T47D (cell line): ENCODE results near the gene ISCA2.

Experiments
- DNase-seq, 2 experiments: peaks; one replicate each; pipeline versions ENCODE4 v3.0.0 to v3.0.0-alpha.2; 2011 to 2012; ENCODE audit warnings: low read depth in 1 of 2, low spot score in 1 of 2
- JUND ChIP-seq: IDR thresholded peaks from 2 replicates; pipeline ENCODE4 v1.6.1; 2012; ENCODE audit warnings: low read depth
- in situ Hi-C: cut with HindIII; loops from 2 replicates; pipeline ENCODE4 v1.10.0; 2016; ENCODE audit warnings: low sequenced_read_pairs, low pct_unique_long_range_greater_than_20kb

The ISCA2 gene

DNA sequence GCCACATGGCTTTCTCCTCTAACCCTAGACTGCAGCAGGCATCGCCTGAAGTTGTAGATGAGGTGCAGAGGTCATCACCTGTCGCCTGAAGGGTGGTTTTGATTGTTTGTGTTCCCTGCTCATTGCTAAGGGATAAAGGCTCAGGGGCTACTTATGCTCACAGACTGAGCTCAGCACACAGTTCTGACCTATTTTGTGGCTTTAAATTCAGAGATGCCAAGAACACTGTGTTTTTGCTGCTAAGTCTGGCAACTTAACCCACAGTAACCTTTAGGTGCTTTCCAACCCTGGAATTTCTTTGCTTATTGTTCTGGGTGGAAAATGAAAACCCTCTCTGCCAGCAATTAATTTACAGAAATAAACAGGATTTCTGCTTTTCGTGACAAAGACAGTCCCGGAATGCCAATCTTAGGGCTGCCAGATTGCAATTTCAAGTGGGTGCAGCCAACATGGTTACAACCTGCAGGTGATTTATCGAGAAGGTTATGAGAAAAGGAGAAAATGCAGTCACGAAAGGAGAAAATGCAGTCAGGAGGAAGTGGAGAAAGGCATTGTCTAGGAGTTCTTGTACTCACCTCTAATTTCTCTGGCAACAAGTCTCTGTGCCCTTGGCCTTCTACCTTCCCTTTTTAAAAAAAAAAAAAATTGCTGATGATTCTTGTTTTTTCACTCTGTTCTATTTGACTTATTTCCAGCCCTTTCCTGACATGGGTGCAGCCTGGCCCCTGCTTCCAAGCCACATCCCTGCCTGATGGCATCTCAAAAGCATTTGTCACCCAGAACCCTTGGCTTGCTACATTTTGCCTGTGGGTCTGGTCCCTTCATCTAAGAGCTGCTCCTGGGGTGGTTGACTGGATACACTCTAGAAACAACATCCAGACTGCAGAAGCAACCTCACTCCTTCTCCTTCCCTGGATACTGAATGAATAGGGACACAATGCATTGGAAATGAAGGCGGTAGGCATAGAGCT, 23.7 kb upstream of the ISCA2 start:
- in situ Hi-C loops: no loop called here
- DNase-seq: no peak
- no peak for TF ChIP-seq JUND

DNA sequence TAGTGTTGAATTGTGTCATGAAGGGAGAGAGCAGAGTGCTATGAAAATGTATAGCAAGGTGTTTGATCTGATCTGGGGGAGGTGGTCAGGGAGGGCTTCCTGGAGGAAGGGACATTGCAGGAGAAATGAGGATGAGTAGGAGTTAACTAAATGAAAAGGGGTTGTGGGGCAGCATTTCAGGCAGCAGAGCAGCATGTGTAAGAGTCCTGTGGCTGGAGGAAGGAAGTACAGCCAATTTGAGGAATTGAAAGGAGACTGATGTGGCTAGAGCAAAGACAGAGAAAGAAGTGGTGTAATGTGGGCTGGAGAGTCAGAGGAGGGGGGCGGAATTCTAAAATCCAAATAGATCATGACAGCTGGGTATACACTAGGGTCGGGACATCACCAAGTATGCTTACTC, 21.0 kb upstream of the ISCA2 start:
- in situ Hi-C loops: no loop called here
- no peak for TF ChIP-seq JUND
- DNase-seq: no peak

GRCh38 chr14:74474376-74474775, 19.2 kb upstream of the ISCA2 start:
- no peak for TF ChIP-seq JUND
- DNase-seq: no peak
- in situ Hi-C loops: no loop called here

DNA sequence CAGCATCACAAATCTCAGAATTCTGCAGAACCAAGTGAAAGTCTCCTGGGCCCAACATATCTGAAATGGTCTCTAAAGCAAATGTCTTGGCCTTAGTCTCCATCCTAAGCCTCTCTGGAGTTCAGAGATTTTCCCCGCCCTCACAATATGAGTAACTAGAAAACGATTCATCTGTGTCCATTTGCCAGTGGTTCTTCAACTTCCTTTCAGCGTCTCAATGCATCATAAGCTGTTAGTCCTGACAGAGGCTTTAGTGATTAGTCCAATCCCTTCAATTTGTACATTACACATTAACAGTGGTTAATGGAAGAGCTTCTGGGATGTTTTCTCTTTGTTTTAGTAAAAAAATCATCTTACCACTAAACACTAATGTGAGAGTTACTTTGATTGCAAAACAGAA, 17.9 kb upstream of the ISCA2 start:
- in situ Hi-C loops: no loop called here
- TF ChIP-seq JUND: no peak
- DNase-seq: no peak

DNA sequence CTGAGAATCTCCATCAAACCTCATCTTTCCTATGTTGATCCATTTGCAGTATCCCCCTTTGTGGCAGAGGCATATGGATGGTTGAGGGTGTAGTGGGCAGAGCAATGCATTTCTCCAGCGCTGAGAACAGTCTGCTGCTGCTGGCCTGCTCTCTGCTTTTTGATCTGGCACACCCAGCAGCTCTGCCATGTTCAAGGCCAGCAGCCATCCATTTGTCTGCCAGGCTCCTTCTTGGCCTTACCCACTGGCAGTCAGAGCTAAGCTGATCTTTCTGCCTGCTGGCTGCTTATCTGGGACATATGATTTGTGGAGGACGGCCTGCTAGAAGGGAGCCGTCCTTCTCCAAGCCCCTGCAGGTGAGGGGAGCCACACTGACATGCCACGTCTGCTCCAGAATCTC, 17.5 kb upstream of the ISCA2 start:
- no peak for DNase-seq
- in situ Hi-C loops: no loop called here
- no peak for TF ChIP-seq JUND

DNA sequence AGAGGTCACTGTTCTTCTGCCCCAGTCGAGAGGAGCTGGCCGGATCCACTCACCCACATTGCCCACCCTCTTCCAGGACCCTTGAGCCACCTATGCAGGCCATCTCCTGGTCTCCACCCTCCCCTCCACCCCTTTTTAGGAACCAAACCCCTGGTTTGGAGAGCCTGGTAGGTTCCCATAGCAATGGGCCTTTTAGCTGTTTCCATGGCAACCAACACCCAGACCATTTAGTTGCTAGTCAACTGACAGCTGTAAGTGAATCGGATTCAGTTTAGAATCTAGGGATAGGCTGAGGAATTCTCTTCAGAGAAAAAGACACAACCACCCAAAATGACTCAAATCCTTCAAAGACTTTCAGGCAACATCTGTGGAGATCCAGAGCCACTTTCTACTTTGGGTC, 17.0 kb upstream of the ISCA2 start:
- DNase-seq: no peak
- in situ Hi-C loops: no loop called here

DNA sequence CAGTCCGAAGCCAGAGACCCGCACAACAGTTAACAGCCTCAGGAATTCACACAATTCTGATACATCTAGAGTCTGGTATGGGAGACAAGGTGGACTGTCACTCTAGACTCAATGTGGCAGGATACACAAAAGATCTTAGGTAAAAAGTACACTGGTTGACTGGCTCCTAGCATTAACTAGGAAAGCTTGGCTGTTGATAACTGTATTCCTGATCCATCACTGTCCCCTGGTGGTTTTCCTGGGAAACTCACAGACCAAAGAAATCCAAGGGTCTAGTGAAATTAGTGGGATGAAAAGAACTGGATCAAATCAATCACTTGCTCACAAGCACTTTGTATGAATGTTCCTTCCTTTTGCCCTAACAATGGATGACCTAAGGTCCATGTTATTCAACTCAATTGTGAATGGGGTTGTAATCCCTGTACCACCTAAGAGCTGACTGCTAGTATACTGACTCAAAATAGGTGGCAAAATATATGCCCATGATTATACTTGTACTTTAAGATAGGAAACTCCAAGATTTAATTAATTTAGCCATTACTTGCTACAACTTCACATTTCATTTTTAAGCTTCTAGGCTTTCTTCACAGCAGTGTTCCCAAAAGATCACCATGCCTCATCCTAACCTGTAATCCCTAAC, 14.4 kb upstream of the ISCA2 start:
- TF ChIP-seq JUND: no peak
- in situ Hi-C loops: no loop called here
- DNase-seq: peak in 1 of 2 experiments; percentile 64

More for the DNA sequence above, 17.0 kb upstream of the ISCA2 start:
- no peak for TF ChIP-seq JUND

- TF ChIP-seq JUND: no peak
- no peak for DNase-seq
- in situ Hi-C loops: no loop called here
Measured at GRCh38 chr14:74480046-74480445, 13.5 kb upstream of the ISCA2 start.

DNA sequence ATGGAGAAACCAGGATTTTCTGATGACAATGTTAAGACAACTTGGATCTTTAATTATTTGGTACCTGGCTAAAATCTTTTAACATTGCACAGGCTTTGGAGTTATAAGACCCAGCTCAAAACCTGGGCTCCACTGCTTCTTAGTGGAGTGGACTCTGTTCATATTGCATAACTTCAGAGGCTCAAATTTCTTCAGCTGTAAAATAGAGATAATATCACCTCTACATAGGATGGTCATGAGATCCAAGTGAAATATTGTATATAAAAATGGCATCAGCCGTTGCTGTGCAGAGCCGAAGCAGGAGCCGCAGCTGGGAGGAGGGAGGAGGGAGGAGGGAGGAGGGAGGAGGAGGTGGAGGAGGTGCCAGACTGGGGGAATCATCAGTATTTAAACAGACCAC, 11.0 kb upstream of the ISCA2 start:
- in situ Hi-C loops: no loop called here

DNA sequence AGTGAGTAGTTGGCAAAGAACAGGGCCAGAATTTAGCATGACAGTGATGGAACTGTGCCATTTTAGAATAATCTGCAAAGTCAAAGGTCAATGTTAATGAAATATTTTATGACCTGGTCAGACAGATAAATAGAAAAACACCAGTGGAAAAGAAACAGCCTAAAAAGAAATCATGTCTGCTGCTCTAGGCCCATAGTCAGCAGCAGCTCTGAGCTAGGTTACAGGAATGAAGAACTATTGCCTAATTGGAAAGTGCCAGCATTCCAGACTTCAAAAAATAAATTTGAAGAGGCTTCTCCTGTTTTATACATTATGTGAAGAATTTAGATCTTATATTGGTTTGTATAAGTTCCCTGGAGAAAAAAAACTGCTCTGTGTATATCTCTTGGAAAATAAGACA, 10.2 kb upstream of the ISCA2 start:
- no peak for TF ChIP-seq JUND
- DNase-seq: no peak
- in situ Hi-C loops: no loop called here

More for the DNA sequence above, 11.0 kb upstream of the ISCA2 start:
- DNase-seq: no peak
- TF ChIP-seq JUND: no peak

- in situ Hi-C loops: no loop called here
- no peak for TF ChIP-seq JUND
- DNase-seq: no peak
Measured at GRCh38 chr14:74486164-74486563, 7.4 kb upstream of the ISCA2 start.

DNA sequence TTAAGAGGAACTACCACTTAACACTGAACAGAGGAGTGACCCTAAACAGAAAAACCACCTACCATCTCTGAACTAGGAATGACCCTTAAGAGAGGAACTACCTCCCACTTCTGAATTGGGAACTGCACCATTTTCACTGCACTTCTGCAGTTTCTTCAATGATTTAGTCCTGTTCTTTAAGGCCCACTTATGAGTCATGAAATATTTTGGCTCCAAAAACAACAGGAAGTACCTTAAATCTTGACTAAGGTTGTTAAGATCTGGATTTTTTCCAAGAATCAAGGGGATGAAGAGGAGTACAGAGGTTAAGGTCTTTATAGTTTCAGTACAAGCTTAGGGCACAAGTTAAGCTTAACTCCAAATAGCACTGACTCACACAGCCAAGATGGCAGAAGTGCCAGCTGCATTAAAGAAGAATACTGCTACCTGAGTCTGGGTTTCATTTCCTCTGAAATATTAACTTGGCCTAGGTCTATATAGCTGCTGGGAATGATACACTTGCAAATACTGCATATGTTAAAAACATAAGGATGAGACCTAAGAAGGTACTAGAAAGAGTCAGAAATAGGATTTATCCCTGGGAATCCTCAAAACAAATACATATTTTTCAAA, 4.7 kb upstream of the ISCA2 start:
- in situ Hi-C loops: no loop called here
- DNase-seq: no peak
- no peak for TF ChIP-seq JUND

DNA sequence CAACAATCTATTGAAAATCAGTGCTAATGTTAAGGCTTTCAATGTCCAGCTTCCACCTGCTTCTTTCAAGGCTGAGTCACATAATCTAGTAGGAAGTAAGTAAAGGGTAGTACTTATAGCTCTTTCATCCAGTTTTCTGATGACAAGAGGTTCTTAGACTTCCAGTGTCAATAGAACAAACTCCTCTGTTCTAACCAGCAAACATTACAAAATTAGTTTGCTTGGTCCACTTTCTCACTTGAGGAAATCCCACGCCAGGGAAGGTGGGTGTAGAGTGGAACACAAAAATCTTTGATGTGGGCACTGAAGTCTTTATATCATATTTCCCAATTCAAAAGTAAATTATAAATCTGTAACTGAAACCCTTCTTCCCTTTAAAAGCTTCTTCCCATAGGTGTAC, 3.1 kb upstream of the ISCA2 start:
- no peak for TF ChIP-seq JUND
- in situ Hi-C loops: no loop called here
- no peak for DNase-seq
